Parathyroid adenoma (tissue), 2 donors: Measurements from ENCODE around the gene PALLD.

Experiments
- H2AFZ ChIP-seq: fragments of 300-600 bp; sonication (generic); one replicate; pipeline ENCODE4 v1.7.0; 2017; ENCODE audit warnings: antibody characterized with exemption, mild to moderate bottlenecking
- H3K27ac ChIP-seq: fragments of 300-600 bp; sonication (generic); one replicate; pipeline ENCODE4 v1.7.0; 2017
- H3K27me3 ChIP-seq: fragments of 300-600 bp; sonication (generic); one replicate; pipeline ENCODE4 v1.7.0; 2017; ENCODE audit warnings: low read length; ENCODE audit not compliant: control insufficient read depth, insufficient read depth
- H3K36me3 ChIP-seq: fragments of 300-600 bp; sonication (generic); one replicate; pipeline ENCODE4 v1.7.0; 2017; ENCODE audit warnings: low read length; ENCODE audit not compliant: control insufficient read depth, insufficient read depth
- H3K4me1 ChIP-seq: fragments of 300-600 bp; sonication (generic); one replicate; pipeline ENCODE4 v1.7.0; 2017; ENCODE audit warnings: control low read depth
- H3K4me2 ChIP-seq: fragments of 300-600 bp; sonication (generic); one replicate; pipeline ENCODE4 v1.7.0; 2017; ENCODE audit warnings: low read length
- H3K4me3 ChIP-seq: fragments of 300-600 bp; sonication (generic); one replicate; pipeline ENCODE4 v1.7.0; 2017; ENCODE audit warnings: low read depth, low read length
- H3K79me2 ChIP-seq: fragments of 300-600 bp; sonication (generic); one replicate; pipeline ENCODE4 v1.7.0; 2017; ENCODE audit warnings: control low read depth
- H3K9ac ChIP-seq: fragments of 300-600 bp; sonication (generic); one replicate; pipeline ENCODE4 v1.7.0; 2017; ENCODE audit warnings: mild to moderate bottlenecking
- H3K9me3 ChIP-seq: fragments of 300-600 bp; sonication (generic); one replicate; pipeline ENCODE4 v1.7.0; 2017; ENCODE audit warnings: low read length; ENCODE audit not compliant: control insufficient read depth
- TF ChIP-seq, protein P1 (sequence below): fragments of 300-600 bp; sonication (generic); IDR thresholded peaks from one replicate; pipeline ENCODE4 v1.7.0; 2017; ENCODE audit warnings: antibody characterized with exemption, mild to moderate bottlenecking
- donor health status: primary hyperparathyroidism.

The PALLD gene

DNA sequence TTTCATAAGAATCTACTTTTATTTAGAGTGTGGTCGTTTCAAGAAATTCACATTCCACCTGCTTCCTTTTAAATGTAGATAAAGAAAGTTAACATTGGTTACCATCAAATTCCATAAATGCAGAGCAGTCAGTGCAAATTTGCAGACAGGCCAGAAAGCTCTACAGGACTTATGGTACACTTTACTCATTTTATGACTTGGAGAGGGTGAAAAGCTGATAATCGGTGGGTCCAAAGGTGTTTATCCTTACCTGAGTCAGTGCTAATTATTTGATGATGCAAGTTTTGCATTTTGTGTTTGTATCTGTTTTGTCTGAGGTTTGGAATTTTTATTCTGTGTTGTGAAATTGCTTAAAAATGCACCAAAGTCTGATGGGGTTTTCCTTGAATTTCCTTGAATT lies 193.3 kb downstream of the PALLD start:
- Histone ChIP-seq H3K4me2 (no peak overlapping the region), H3K4me3 (no peak overlapping the region), H3K79me2 (peaks cover 2% of the 10 kb centered on the region), H3K27me3 (no peaks in the 10 kb centered on the region), H3K27ac (peak overlapping the region; percentile 42), H3K4me1 (peaks cover 24% of the 10 kb centered on the region), H3K9me3 (no peaks in the 10 kb centered on the region), H3K36me3 (no peaks in the 10 kb centered on the region), H2AFZ (no peak overlapping the region), H3K9ac (no peak overlapping the region)
- TF ChIP-seq, protein P1, sequence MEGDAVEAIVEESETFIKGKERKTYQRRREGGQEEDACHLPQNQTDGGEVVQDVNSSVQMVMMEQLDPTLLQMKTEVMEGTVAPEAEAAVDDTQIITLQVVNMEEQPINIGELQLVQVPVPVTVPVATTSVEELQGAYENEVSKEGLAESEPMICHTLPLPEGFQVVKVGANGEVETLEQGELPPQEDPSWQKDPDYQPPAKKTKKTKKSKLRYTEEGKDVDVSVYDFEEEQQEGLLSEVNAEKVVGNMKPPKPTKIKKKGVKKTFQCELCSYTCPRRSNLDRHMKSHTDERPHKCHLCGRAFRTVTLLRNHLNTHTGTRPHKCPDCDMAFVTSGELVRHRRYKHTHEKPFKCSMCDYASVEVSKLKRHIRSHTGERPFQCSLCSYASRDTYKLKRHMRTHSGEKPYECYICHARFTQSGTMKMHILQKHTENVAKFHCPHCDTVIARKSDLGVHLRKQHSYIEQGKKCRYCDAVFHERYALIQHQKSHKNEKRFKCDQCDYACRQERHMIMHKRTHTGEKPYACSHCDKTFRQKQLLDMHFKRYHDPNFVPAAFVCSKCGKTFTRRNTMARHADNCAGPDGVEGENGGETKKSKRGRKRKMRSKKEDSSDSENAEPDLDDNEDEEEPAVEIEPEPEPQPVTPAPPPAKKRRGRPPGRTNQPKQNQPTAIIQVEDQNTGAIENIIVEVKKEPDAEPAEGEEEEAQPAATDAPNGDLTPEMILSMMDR, result no peak

GRCh38 chr4:168691631-168692369 lies 194.9 kb downstream of the PALLD start:
- Histone ChIP-seq H3K4me1 (peaks cover 24% of the 10 kb centered on the region), H3K4me2 (no peak overlapping the region), H3K27me3 (no peaks in the 10 kb centered on the region), H3K27ac (peak overlapping the region; percentile 68), H3K9me3 (no peaks in the 10 kb centered on the region), H2AFZ (no peak overlapping the region), H3K4me3 (no peak overlapping the region), H3K79me2 (peaks cover 2% of the 10 kb centered on the region), H3K9ac (no peak overlapping the region), H3K36me3 (no peaks in the 10 kb centered on the region)
- TF ChIP-seq, protein P1, result no peak

DNA sequence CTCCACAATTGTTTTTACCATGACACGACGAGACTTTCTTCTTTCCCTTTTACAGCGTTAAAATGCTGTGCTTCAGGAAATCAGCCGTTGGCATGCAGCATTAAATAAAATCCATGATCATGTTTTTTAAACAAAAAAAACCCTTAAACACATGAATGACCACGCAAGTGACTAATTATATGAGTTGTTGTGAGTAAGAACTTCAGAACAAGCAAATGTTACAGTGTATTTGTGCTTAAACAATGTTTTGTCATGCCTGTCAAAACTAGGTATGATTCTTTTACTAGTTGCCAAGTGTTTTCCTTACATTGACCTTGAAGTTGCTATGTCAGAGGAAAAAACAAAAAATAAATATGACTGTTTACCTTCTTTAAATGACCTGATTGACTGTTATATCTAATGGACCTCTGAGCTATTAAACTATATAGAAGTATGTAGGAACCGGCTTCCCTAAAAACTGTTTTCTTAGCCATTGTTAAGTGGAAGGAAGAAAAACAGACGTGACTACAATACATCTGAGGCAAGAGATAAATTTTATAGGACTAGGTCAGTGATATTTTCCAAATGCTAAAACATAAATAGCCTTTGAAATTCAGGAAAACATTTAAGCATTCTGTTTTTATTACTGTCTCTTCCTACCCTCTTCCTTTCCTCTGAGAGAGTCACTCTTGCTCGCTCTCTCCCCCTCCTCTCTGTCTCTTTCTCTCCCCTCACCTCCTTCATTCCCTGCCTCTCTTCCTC lies 197.1 kb downstream of the PALLD start:
- Histone ChIP-seq H3K4me2 (peak overlapping the region; percentile 52), H3K4me1 (peaks cover 24% of the 10 kb centered on the region), H3K4me3 (peak overlapping the region; percentile 20), H3K79me2 (no peaks in the 10 kb centered on the region), H3K27ac (peak overlapping the region; percentile 83), H3K9me3 (no peaks in the 10 kb centered on the region), H3K36me3 (no peaks in the 10 kb centered on the region), H3K9ac (no peak overlapping the region), H2AFZ (peak overlapping the region; percentile 18), H3K27me3 (no peaks in the 10 kb centered on the region)
- TF ChIP-seq, protein P1, result no peak

DNA sequence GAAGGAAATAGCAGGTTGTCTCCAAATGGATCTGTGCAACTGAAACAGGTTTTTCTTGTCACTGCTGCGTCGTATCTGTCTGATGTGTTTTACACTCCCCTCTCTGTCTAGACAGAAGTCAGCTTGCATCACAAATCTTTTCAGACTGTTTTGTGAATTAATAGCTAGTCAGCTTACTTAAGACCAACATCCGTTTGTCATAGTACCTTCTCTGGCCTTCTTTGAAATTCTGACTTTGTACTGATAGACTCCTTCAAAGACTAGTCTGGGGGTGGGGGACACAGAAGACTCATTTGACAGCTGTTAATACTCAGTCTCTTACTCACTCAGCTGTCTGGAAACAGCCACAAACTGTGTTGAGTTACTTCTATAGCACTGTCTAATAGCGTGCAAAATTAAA lies 197.8 kb downstream of the PALLD start:
- Histone ChIP-seq H3K9ac (no peak overlapping the region), H3K79me2 (no peaks in the 10 kb centered on the region), H3K4me3 (peak overlapping the region; percentile 20), H3K9me3 (no peaks in the 10 kb centered on the region), H2AFZ (no peak overlapping the region), H3K4me1 (peaks cover 24% of the 10 kb centered on the region), H3K27ac (peak overlapping the region; percentile 83), H3K4me2 (peak overlapping the region; percentile 52), H3K27me3 (no peaks in the 10 kb centered on the region), H3K36me3 (no peaks in the 10 kb centered on the region)
- TF ChIP-seq, protein P1, result no peak
